T-helper 1 cell treated with Interleukin-12 subunit alpha and Interleukin-12 subunit beta and Interleukin-4 antibody, amounts not matched to agents 30 μg/mL and 1 μg/mL, for 36 hours (primary cell): ENCODE results near the gene NLRP3.
A peak's percentile ranks its signal among the peaks of the same experiment; 100 is the strongest.
"Not testable (repeated sequence)": the region's sequence is repeated elsewhere in the genome, so short reads cannot be mapped to it uniquely, and the experiment has no call there.

Experiments
- H3K27ac Mint-ChIP-seq: one replicate; pipeline ENCODE4 v1.8.0; 2021; ENCODE audit warnings: mild to moderate bottlenecking, mixed read lengths
- H3K27me3 Mint-ChIP-seq: one replicate; pipeline ENCODE4 v1.8.0; 2021; ENCODE audit warnings: low read depth, mixed read lengths
- H3K36me3 Mint-ChIP-seq: one replicate; pipeline ENCODE4 v1.8.0; 2021; ENCODE audit warnings: low read depth, mixed read lengths
- H3K4me1 Mint-ChIP-seq: one replicate; pipeline ENCODE4 v1.8.0; 2021; ENCODE audit warnings: low read depth, mixed read lengths
- H3K4me3 Mint-ChIP-seq: one replicate; pipeline ENCODE4 v1.8.0; 2021; ENCODE audit warnings: mild to moderate bottlenecking, moderate library complexity, mixed read lengths
- H3K9me3 Mint-ChIP-seq: one replicate; pipeline ENCODE4 v1.8.0; 2021; ENCODE audit warnings: mixed read lengths

Gene NLRP3

GRCh38 chr1:247415423-247416361 lies at the start of gene NLRP3:
Gene NLRP3 (plus strand): TSS chr1:247416173. CDS start chr1:247418801, 2,628 bp downstream.
- Mint-ChIP-seq H3K9me3 (no peaks in the 10 kb centered on the region), H3K4me1 (peaks cover 23% of the 10 kb centered on the region), H3K27ac (peak within 1 kb of the TSS; percentile 6), H3K4me3 (peak within 1 kb of the TSS; percentile 61), H3K36me3 (no peaks in the 10 kb centered on the region), H3K27me3 (peaks cover 62% of the 10 kb centered on the region)

- not testable (repeated sequence) for H3K27me3 Mint-ChIP-seq, H3K4me3 Mint-ChIP-seq, H3K4me1 Mint-ChIP-seq, H3K27ac Mint-ChIP-seq, H3K9me3 Mint-ChIP-seq, H3K36me3 Mint-ChIP-seq
Measured at GRCh38 chr1:247366345-247366744, 49.6 kb upstream of the NLRP3 start.

- Mint-ChIP-seq H3K4me1 (no peaks in the 10 kb centered on the region), H3K4me3 (no peak overlapping the region), H3K27ac (no peak overlapping the region), H3K27me3 (no peaks in the 10 kb centered on the region), H3K9me3 (peaks cover 4% of the 10 kb centered on the region), H3K36me3 (no peaks in the 10 kb centered on the region)
Measured at GRCh38 chr1:247366926-247367645, 48.9 kb upstream of the NLRP3 start.

- H3K27ac Mint-ChIP-seq: no peak overlapping the region
- no peaks in the 10 kb centered on the region for H3K27me3 Mint-ChIP-seq
- H3K4me3 Mint-ChIP-seq: no peak overlapping the region
- no peaks in the 10 kb centered on the region for H3K36me3 Mint-ChIP-seq
- H3K9me3 Mint-ChIP-seq: peaks cover 4% of the 10 kb centered on the region
- H3K4me1 Mint-ChIP-seq: peaks cover 3% of the 10 kb centered on the region
Measured at GRCh38 chr1:247367786-247368422, 48.1 kb upstream of the NLRP3 start.

GRCh38 chr1:247368490-247369145 lies 47.4 kb upstream of the NLRP3 start:
- peaks cover 4% of the 10 kb centered on the region for H3K9me3 Mint-ChIP-seq
- H3K27me3 Mint-ChIP-seq: no peaks in the 10 kb centered on the region
- no peak overlapping the region for H3K27ac Mint-ChIP-seq
- peaks cover 3% of the 10 kb centered on the region for H3K4me1 Mint-ChIP-seq
- H3K36me3 Mint-ChIP-seq: no peaks in the 10 kb centered on the region
- H3K4me3 Mint-ChIP-seq: no peak overlapping the region

GRCh38 chr1:247370786-247371732 lies 44.9 kb upstream of the NLRP3 start:
- no peaks in the 10 kb centered on the region for H3K36me3 Mint-ChIP-seq
- peaks cover 7% of the 10 kb centered on the region for H3K4me1 Mint-ChIP-seq
- peaks cover 11% of the 10 kb centered on the region for H3K27me3 Mint-ChIP-seq
- no peak overlapping the region for H3K4me3 Mint-ChIP-seq
- H3K9me3 Mint-ChIP-seq: no peaks in the 10 kb centered on the region
- no peak overlapping the region for H3K27ac Mint-ChIP-seq

- no peak overlapping the region for H3K27ac Mint-ChIP-seq
- no peaks in the 10 kb centered on the region for H3K9me3 Mint-ChIP-seq
- H3K27me3 Mint-ChIP-seq: peaks cover 11% of the 10 kb centered on the region
- H3K4me1 Mint-ChIP-seq: peaks cover 7% of the 10 kb centered on the region
- H3K36me3 Mint-ChIP-seq: no peaks in the 10 kb centered on the region
- no peak overlapping the region for H3K4me3 Mint-ChIP-seq
Measured at GRCh38 chr1:247371801-247372259, 44.1 kb upstream of the NLRP3 start.

- Mint-ChIP-seq H3K27me3 (peaks cover 11% of the 10 kb centered on the region), H3K4me1 (peaks cover 7% of the 10 kb centered on the region), H3K27ac (no peak overlapping the region), H3K4me3 (no peak overlapping the region), H3K9me3 (no peaks in the 10 kb centered on the region), H3K36me3 (no peaks in the 10 kb centered on the region)
Measured at GRCh38 chr1:247373721-247374141, 42.2 kb upstream of the NLRP3 start.

GRCh38 chr1:247374651-247375334 lies 41.2 kb upstream of the NLRP3 start:
- H3K27ac Mint-ChIP-seq, H3K4me3 Mint-ChIP-seq: not testable (repeated sequence)

GRCh38 chr1:247375747-247376146 lies 40.2 kb upstream of the NLRP3 start:
- no peaks in the 10 kb centered on the region for H3K9me3 Mint-ChIP-seq

More at GRCh38 chr1:247374651-247375334, 41.2 kb upstream of the NLRP3 start:
- not testable (repeated sequence) for H3K4me1 Mint-ChIP-seq, H3K9me3 Mint-ChIP-seq, H3K36me3 Mint-ChIP-seq
- H3K27me3 Mint-ChIP-seq: peaks cover 11% of the 10 kb centered on the region

GRCh38 chr1:247376659-247377058 lies 39.3 kb upstream of the NLRP3 start:
- no peak overlapping the region for H3K4me3 Mint-ChIP-seq
- H3K27ac Mint-ChIP-seq: no peak overlapping the region
- H3K36me3 Mint-ChIP-seq: no peaks in the 10 kb centered on the region
- H3K4me1 Mint-ChIP-seq: peaks cover 7% of the 10 kb centered on the region
- H3K27me3 Mint-ChIP-seq: peaks cover 11% of the 10 kb centered on the region
- no peaks in the 10 kb centered on the region for H3K9me3 Mint-ChIP-seq

More at GRCh38 chr1:247375747-247376146, 40.2 kb upstream of the NLRP3 start:
- H3K27ac Mint-ChIP-seq: no peak overlapping the region
- H3K36me3 Mint-ChIP-seq: no peaks in the 10 kb centered on the region
- H3K27me3 Mint-ChIP-seq: peaks cover 11% of the 10 kb centered on the region
- H3K4me1 Mint-ChIP-seq: peaks cover 7% of the 10 kb centered on the region
- H3K4me3 Mint-ChIP-seq: no peak overlapping the region

GRCh38 chr1:247377656-247378055 lies 38.3 kb upstream of the NLRP3 start:
- peaks cover 11% of the 10 kb centered on the region for H3K27me3 Mint-ChIP-seq
- not testable (repeated sequence) for H3K4me3 Mint-ChIP-seq, H3K4me1 Mint-ChIP-seq, H3K27ac Mint-ChIP-seq, H3K9me3 Mint-ChIP-seq, H3K36me3 Mint-ChIP-seq
